Duodenal mucosa (tissue), 2 donors: ENCODE measurements around the gene PTPRC.

Source experiments
- H3K27ac ChIP-seq: one replicate; pipeline ENCODE4 v1.7.0; 2013; ENCODE audit warnings: low read depth, low read length
- H3K27me3 ChIP-seq, 2 donors: one replicate each; pipeline ENCODE4 v1.7.0; 2013; ENCODE audit warnings: low read length in 2 of 2, control low read depth in 1 of 2; ENCODE audit not compliant: insufficient read depth in 2 of 2, control insufficient read depth in 1 of 2
- H3K36me3 ChIP-seq, 2 donors: one replicate each; pipeline ENCODE4 v1.7.0; 2013; ENCODE audit warnings: low read length in 2 of 2, control low read depth in 1 of 2; ENCODE audit not compliant: insufficient read depth in 2 of 2, control insufficient read depth in 1 of 2
- H3K4me1 ChIP-seq, 2 donors: one replicate each; pipeline ENCODE4 v1.7.0; 2013; ENCODE audit warnings: low read length in 2 of 2, control low read depth in 1 of 2; ENCODE audit not compliant: insufficient read depth in 2 of 2, control insufficient read depth in 1 of 2
- H3K4me3 ChIP-seq, 2 donors: one replicate each; pipeline ENCODE4 v1.7.0; 2013; ENCODE audit warnings: low read length in 2 of 2, low read depth in 1 of 2
- H3K9ac ChIP-seq, 2 donors: one replicate each; pipeline ENCODE4 v1.7.0; 2013; ENCODE audit warnings: low read length in 2 of 2, low read depth in 1 of 2
- H3K9me3 ChIP-seq, 2 donors: one replicate each; pipeline ENCODE4 v1.7.0; 2013; ENCODE audit warnings: low read length in 2 of 2, control low read depth in 1 of 2; ENCODE audit not compliant: control insufficient read depth in 1 of 2

PTPRC gene

DNA sequence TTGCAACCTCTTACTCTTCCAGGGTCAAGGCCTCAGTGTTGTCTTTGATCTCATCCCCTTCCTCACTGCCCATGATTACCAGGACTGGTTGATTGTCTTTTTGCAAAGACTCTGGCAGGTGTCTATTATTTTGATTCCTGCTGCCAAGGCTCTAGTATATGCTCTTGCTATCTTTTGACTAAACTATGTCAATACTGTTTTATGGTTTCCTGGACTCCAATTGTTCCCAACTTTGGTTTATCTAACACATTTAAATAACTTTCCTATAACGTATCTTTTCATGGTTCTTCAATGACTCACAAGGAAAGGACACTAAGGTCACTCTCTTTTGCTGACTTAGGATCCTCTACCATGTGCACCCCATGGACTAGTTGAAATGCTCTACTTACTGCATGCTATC is 141.5 kb downstream of the PTPRC start:
- H3K4me1 ChIP-seq: peaks cover 0 to 3% of the 10 kb centered on the region in 2 donors
- H3K36me3 ChIP-seq: no peaks in the 10 kb centered on the region
- no peaks in the 10 kb centered on the region for H3K27me3 ChIP-seq
- H3K4me3 ChIP-seq: no peak overlapping the region
- H3K9me3 ChIP-seq: no peaks in the 10 kb centered on the region
- H3K27ac ChIP-seq: no peak overlapping the region
- H3K9ac ChIP-seq: no peak overlapping the region

DNA sequence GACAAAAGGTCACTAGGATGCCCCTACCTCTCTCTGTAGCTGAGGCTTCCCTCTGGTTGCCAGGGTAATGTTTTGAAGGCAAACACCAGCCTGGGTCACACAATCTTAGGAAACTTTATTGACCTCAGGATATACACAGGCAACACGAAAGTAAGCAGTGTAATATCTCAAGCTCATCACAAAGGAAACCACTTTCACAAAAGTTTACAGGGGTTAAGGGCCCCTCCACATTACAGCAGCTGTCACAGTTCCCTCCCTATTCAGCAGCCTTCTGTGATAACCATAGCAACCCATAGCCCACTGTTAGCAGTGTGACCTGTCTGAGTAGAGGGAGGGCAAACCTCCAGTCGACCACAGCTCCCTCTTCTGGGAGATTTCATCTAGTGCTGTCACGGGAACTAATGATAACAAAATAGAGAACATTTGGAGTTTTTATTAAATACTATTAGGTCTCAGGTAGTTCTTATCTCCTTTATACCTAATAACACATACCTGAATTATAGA is 149.8 kb downstream of the PTPRC start:
- H3K36me3 ChIP-seq: no peaks in the 10 kb centered on the region
- no peak overlapping the region for H3K27ac ChIP-seq

DNA sequence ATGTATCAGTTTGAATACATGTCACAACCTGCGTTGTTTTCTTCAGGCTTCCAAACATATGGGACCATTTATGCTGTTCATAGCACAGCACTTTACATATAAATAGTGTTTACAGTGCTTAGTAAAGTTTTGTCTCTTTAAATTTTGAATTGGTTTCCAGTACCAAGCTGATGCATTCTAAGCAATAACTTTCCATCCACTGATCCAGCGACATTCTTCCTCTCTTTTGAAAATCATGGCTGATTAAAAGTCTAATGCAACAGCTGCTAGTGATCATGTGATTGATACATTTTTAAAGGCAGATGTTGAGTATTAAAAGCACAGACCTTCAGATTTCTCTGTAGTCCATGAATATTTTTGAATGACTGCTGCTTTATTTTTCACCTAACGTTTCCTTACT is 154.9 kb downstream of the PTPRC start:
- H3K27me3 ChIP-seq: no peaks in the 10 kb centered on the region
- H3K36me3 ChIP-seq: no peaks in the 10 kb centered on the region
- H3K4me1 ChIP-seq: no peaks in the 10 kb centered on the region
- H3K9me3 ChIP-seq: peaks cover 0 to 7% of the 10 kb centered on the region in 2 donors
- H3K27ac ChIP-seq: no peak overlapping the region
- no peak overlapping the region for H3K9ac ChIP-seq
- no peak overlapping the region for H3K4me3 ChIP-seq

More for the DNA sequence above, 149.8 kb downstream of the PTPRC start:
- no peaks in the 10 kb centered on the region for H3K4me1 ChIP-seq
- H3K9ac ChIP-seq: no peak overlapping the region
- no peak overlapping the region for H3K4me3 ChIP-seq
- H3K27me3 ChIP-seq: no peaks in the 10 kb centered on the region
- no peaks in the 10 kb centered on the region for H3K9me3 ChIP-seq

DNA sequence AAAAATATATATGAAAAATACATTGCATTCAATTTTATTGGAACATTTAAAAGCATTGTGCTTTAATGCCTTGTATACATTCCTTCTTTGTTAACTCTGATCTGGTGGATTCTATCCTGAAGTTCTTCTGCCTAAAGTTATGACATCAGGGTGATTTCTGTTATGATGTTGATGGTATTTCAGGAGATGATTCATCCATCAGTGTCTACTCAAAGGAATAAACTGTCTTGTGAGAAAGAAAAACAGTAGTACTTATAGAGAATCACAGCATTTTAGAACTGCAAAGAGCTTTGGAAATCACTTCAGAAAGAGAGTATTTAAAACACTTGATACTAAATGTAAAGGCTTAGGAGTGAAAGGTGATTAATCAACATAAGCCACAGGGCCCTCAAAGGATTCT is 155.7 kb downstream of the PTPRC start:
- no peaks in the 10 kb centered on the region for H3K27me3 ChIP-seq
- no peaks in the 10 kb centered on the region for H3K4me1 ChIP-seq
- peaks cover 0 to 7% of the 10 kb centered on the region in 2 donors for H3K9me3 ChIP-seq
- H3K4me3 ChIP-seq: no peak overlapping the region
- H3K27ac ChIP-seq: no peak overlapping the region
- H3K9ac ChIP-seq: no peak overlapping the region
- H3K36me3 ChIP-seq: no peaks in the 10 kb centered on the region

DNA sequence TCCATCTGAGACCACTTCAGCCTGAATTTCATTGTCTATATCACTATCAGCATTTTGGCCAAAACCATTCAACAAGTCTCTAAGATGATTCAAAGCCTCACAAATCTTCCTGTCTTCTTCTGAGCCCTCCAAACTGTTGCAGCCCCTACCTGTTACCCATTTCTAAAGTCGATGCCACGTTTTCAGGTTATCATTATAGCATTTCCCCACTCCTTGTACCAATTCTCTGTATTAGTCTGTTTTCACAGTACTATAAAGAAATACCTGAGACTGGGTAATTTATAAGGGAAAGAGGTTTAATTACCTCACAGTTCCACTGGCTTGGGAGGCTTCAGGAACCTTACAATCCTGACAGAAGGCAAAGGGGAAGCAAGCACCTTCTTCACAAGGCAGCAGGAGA is 158.8 kb downstream of the PTPRC start:
- Histone ChIP-seq H3K27me3 (no peaks in the 10 kb centered on the region), H3K27ac (no peak overlapping the region), H3K9me3 (peaks cover 0 to 7% of the 10 kb centered on the region in 2 donors), H3K4me3 (no peak overlapping the region), H3K9ac (no peak overlapping the region), H3K4me1 (no peaks in the 10 kb centered on the region), H3K36me3 (no peaks in the 10 kb centered on the region)

DNA sequence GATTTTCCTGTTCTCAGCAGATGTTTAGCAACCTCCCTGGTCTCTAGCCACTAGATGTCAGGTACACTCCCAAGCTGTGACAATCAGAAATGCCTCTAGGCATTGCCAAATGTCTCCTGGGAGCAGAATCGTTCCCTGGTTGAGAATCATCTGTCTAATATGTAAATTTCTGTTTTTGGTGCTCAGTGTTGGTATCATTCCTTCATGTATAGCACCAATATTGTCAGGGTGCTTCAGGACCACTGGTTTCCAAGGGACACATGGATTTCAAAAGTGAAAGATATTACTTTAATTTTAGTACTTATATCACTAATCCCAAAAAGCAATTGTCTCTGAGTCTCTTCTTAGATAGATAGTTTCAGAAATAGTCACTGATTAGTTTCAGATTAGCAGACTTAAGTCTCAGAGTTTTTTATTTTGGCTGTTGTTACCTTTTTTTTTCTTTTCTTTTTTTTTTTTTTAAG is 160.1 kb downstream of the PTPRC start:
- H3K9me3 ChIP-seq: peaks cover 0 to 7% of the 10 kb centered on the region in 2 donors
- no peak overlapping the region for H3K4me3 ChIP-seq
- H3K4me1 ChIP-seq: no peaks in the 10 kb centered on the region
- no peak overlapping the region for H3K9ac ChIP-seq
- H3K27ac ChIP-seq: no peak overlapping the region
- no peaks in the 10 kb centered on the region for H3K36me3 ChIP-seq
- no peaks in the 10 kb centered on the region for H3K27me3 ChIP-seq

DNA sequence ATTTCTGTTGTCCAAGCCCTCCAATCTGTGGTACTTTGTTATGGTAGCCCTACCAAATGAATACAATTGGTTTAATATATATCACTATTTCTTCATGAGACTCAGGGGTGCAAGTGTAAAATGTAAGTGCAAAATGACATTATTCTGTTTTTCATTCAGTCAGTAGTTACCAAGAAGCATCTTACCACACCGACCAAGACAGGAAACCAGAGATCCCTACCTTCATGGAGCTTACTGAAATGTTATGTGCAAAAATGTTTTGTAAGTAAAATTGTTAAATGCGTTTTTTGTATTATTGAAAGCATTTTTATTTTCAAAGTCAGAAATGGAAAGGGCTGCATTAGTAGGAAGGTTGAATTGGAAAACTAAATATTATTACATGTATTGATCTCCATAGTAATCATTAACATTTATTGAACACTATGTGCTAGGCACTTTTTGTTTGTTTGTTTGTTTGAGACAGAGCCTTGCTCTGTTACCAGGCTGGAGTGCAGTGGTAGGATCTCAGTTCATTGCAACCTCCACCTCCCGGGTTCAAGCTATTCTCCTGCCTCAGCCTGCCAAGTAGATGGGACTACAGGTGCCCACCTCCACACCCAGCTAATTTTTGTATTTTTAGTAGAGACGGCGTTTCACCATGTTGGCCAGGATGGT is 166.8 kb downstream of the PTPRC start:
- H3K27me3 ChIP-seq: no peaks in the 10 kb centered on the region
- no peaks in the 10 kb centered on the region for H3K9me3 ChIP-seq
- H3K9ac ChIP-seq: no peak overlapping the region
- H3K4me3 ChIP-seq: no peak overlapping the region
- H3K36me3 ChIP-seq: no peaks in the 10 kb centered on the region
- no peaks in the 10 kb centered on the region for H3K4me1 ChIP-seq
- H3K27ac ChIP-seq: no peak overlapping the region

DNA sequence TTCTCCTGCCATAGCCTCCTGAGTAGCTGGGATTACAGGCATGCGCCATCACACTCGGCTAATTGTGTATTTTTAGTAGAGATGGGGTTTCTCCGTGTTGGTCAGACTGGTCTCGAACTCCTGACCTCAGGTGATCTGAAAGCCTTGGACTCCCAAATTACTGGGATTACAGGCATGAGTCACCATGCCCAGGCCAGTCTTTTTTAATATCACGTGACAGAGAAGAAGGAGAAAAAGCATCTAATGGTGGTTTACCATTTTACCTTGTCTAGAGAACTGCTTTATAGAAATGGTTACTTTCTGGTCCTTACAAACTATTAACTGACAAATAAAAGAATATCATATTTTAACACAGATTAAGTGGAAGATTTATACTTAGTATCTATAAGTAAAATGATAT is 168.0 kb downstream of the PTPRC start:
- H3K36me3 ChIP-seq: no peaks in the 10 kb centered on the region
- H3K9ac ChIP-seq: no peak overlapping the region
- H3K4me1 ChIP-seq: no peaks in the 10 kb centered on the region
- H3K4me3 ChIP-seq: no peak overlapping the region
- no peaks in the 10 kb centered on the region for H3K27me3 ChIP-seq
- no peak overlapping the region for H3K27ac ChIP-seq
- no peaks in the 10 kb centered on the region for H3K9me3 ChIP-seq
